Pancreas (tissue), 10 donors: ENCODE results near the gene HTR6. TPM values are rescaled to one million over a fixed set of nuclear protein-coding genes. Genes with fewer than 3 reads are reported as not detected.
A peak's percentile ranks its signal among the peaks of the same experiment; 100 is the strongest.

ENCODE experiments used
- ATAC-seq, 4 donors: fragments of 200-7000 bp; cut with Tn5 transposase; one replicate each; pipeline versions ENCODE4 v1.8.0 to v1.9.1; 2020; ENCODE audit warnings: mild to moderate bottlenecking in 4 of 4, moderate library complexity in 4 of 4
- DNase-seq, 6 donors: peaks; one replicate each; pipeline ENCODE4 v3.0.0-alpha.2; 2020
- FAIRE-seq: peaks from 2 replicates; lab custom pipeline; 2012; peaks lifted over from hg19 to GRCh38; lab: Jason Lieb, UNC
- H3K27ac ChIP-seq, 4 donors: fragments of 200-600 bp; sonication (generic); 1 replicate in 3 of 4; 2 replicates in 1 of 4; pipeline versions ENCODE4 v1.5.0 to v1.8.0; 2020
- H3K27me3 ChIP-seq, 4 donors: fragments of 200-600 bp; one replicate each; pipeline ENCODE4 v1.8.0; 2021
- H3K36me3 ChIP-seq, 3 donors: fragments of 200-600 bp; sonication (generic) in 1 of 3; one replicate each; pipeline versions ENCODE4 v1.5.0 to v1.8.0; 2020 to 2021
- H3K4me1 ChIP-seq, 3 donors: fragments of 200-600 bp; one replicate each; pipeline ENCODE4 v1.8.0; 2021
- H3K4me3 ChIP-seq, 4 donors: fragments of 200-600 bp; sonication (generic) in 2 of 4; one replicate each; pipeline versions ENCODE4 v1.5.0 to v1.8.0; 2020 to 2021
- H3K9me3 ChIP-seq, 4 donors: fragments of 200-600 bp; one replicate each; pipeline ENCODE4 v1.8.0; 2021
- CTCF ChIP-seq, 4 donors: fragments of 200-600 bp; sonication (generic) in 3 of 4; IDR thresholded peaks; one replicate each; pipeline versions ENCODE4 v1.5.0 to v1.8.0; 2021; ENCODE audit warnings: antibody characterized with exemption in 4 of 4
- WGBS, 2 donors: extraction: QIAGEN DNeasy Blood & Tissue Kit; methylation state at CpG; one replicate each; pipeline ENCODE4 v1.1.7; 2013; 5-methylcytosine and 5-hydroxymethylcytosine counted together
- intact Hi-C, 3 donors: fragments of 100-400 bp; cut with DNase I; formaldehyde crosslinking; loops; one replicate each; pipeline versions ENCODE4 v1.11.1 to v1.14.2; 2022
- polyA plus RNA-seq, 2 donors: library from polyadenylated mRNA; stranded (reverse); fragments of 200-250 nt; gene quantifications; one replicate each; pipeline ENCODE4 v1.2.3, GENCODE V29; 2013
- total RNA-seq, 6 donors: library from RNA; stranded (reverse); fragmentation: NEBNext Ultra II Directional in 4 of 6; extraction: Animal tissue kit (Norgen Biotek cat#: 25700) in 4 of 6; gene quantifications; one replicate each; pipeline versions ENCODE4 v1.2.1 to v1.2.4, GENCODE V29; 2021 to 2023
- donor health status: healthy with polysubstance abuse.
- donor health status: DM: no; HTN: no; CAD: no; lungs with moderate emphysema.
- donor health status: DM: no; HTN: no; CAD: no.
- donor health status: control.
- donor health status: control.
- donor health status: Bipolar disorder and iron deficiency.
- donor health status: DM: yes; HTN: yes; CAD: no.
- donor health status: DM: no; HTN: no; CAD: no.
- donor health status: DM: no; HTN: no; CAD: no.
- donor health status: DM: yes; HTN: yes; CAD: no.

The HTR6 gene
- total and polyA plus RNA-seq, 8 donors = not detected

GRCh38 chr1:19645411-19646251 lies 19.0 kb upstream of the HTR6 start:
- whole genome bisulfite sequencing, 2 donors = 69 to 70% methylated on average over 29 to 30 of the region's 30 CpGs
- H3K9me3 ChIP-seq = no peaks in the 10 kb centered on the region
- no peaks in the 10 kb centered on the region for H3K4me1 ChIP-seq
- FAIRE-seq (no peak), DNase-seq (peak in 1 of 6 donors; percentile 68), ATAC-seq (no peak)
- TF ChIP-seq CTCF (IDR thresholded peaks at IDR 0.05) = no peak
- intact Hi-C loops = loop anchor here in 1 of 3 donors (5.0 kb wide), 1 partner anchor 258 kb away; no protein-coding TSS in a partner anchor
- H3K36me3 ChIP-seq = no peaks in the 10 kb centered on the region
- peak overlapping the region in 3 of 4 donors; percentile 43 to 59 (median 47) for H3K4me3 ChIP-seq
- peak overlapping the region in 2 of 4 donors; percentile 13 to 47 for H3K27ac ChIP-seq
- no peaks in the 10 kb centered on the region for H3K27me3 ChIP-seq

GRCh38 chr1:19646377-19647319 lies 18.0 kb upstream of the HTR6 start:
- no peaks in the 10 kb centered on the region for H3K27me3 ChIP-seq
- no peak for ATAC-seq
- H3K4me3 ChIP-seq = peak overlapping the region in 1 of 4 donors; percentile 59
- TF ChIP-seq CTCF (IDR thresholded peaks at IDR 0.05) = no peak
- no peak overlapping the region for H3K27ac ChIP-seq
- FAIRE-seq = no peak
- no peak for DNase-seq
- H3K36me3 ChIP-seq = no peaks in the 10 kb centered on the region
- 84 to 88% methylated on average over 9 of the region's 9 CpGs for WGBS, 2 donors
- no peaks in the 10 kb centered on the region for H3K4me1 ChIP-seq
- no peaks in the 10 kb centered on the region for H3K9me3 ChIP-seq
- intact Hi-C loops = loop anchor here in 1 of 3 donors (5.0 kb wide), 1 partner anchor 259 kb away; no protein-coding TSS in a partner anchor

- no peaks in the 10 kb centered on the region for H3K9me3 ChIP-seq
- H3K4me3 ChIP-seq = no peak overlapping the region
- H3K27me3 ChIP-seq = no peaks in the 10 kb centered on the region
- DNase-seq (no peak), FAIRE-seq (no peak), ATAC-seq (no peak)
- WGBS, 2 donors = 68 to 79% methylated on average over 16 of the region's 16 CpGs
- H3K36me3 ChIP-seq = no peaks in the 10 kb centered on the region
- no peak overlapping the region for H3K27ac ChIP-seq
- H3K4me1 ChIP-seq = no peaks in the 10 kb centered on the region
- TF ChIP-seq CTCF (IDR thresholded peaks at IDR 0.05) = no peak
- intact Hi-C loops = loop anchor here in 1 of 3 donors (5.0 kb wide), 1 partner anchor 260 kb away; no protein-coding TSS in a partner anchor
Measured at GRCh38 chr1:19647643-19648042, 17.0 kb upstream of the HTR6 start.

- no peaks in the 10 kb centered on the region for H3K36me3 ChIP-seq
- H3K9me3 ChIP-seq = no peaks in the 10 kb centered on the region
- no peaks in the 10 kb centered on the region for H3K27me3 ChIP-seq
- no peak for TF ChIP-seq CTCF (IDR thresholded peaks at IDR 0.05)
- no peak overlapping the region for H3K4me3 ChIP-seq
- no peak overlapping the region for H3K27ac ChIP-seq
- no peak for FAIRE-seq
- no peak for ATAC-seq
- DNase-seq = peak in 1 of 6 donors; percentile 68
- intact Hi-C loops = loop anchor here in 1 of 3 donors (5.0 kb wide), 1 partner anchor 261 kb away; no protein-coding TSS in a partner anchor
- WGBS, 2 donors = 62 to 76% methylated on average over 14 of the region's 14 CpGs
- no peaks in the 10 kb centered on the region for H3K4me1 ChIP-seq
Measured at GRCh38 chr1:19648239-19648638, 16.4 kb upstream of the HTR6 start.
